Stimulated activated CD8-positive, alpha-beta memory T cell treated with anti-CD3 and anti-CD28 coated beads, Interleukin-15, amount 100 ng/mL, for 1 hour (primary cell): ENCODE data around the gene ZMYM1.
"Not testable (repeated sequence)": the region's sequence is repeated elsewhere in the genome, so short reads cannot be mapped to it uniquely, and the experiment has no call there.

Experiments used
- DNase-seq: peaks from one replicate; pipeline ENCODE4 v3.0.0-alpha.2; 2020; ENCODE audit warnings: low read depth

ZMYM1 gene

GRCh38 chr1:35076426-35076825 is 2.8 kb upstream of the ZMYM1 start:
- DNase-seq, result not testable (repeated sequence)

- no peak for DNase-seq
Measured at GRCh38 chr1:35080171-35080854, 1.1 kb downstream of the ZMYM1 start.

GRCh38 chr1:35085421-35085820 is 6.2 kb downstream of the ZMYM1 start:
- no peak for DNase-seq

- DNase-seq, result no peak
Measured at GRCh38 chr1:35097224-35097623, 18.0 kb downstream of the ZMYM1 start.

- DNase-seq, result no peak
Measured at GRCh38 chr1:35111106-35111505, 31.9 kb downstream of the ZMYM1 start.

- no peak for DNase-seq
Measured at GRCh38 chr1:35112668-35113067, 33.5 kb downstream of the ZMYM1 start.

DNA sequence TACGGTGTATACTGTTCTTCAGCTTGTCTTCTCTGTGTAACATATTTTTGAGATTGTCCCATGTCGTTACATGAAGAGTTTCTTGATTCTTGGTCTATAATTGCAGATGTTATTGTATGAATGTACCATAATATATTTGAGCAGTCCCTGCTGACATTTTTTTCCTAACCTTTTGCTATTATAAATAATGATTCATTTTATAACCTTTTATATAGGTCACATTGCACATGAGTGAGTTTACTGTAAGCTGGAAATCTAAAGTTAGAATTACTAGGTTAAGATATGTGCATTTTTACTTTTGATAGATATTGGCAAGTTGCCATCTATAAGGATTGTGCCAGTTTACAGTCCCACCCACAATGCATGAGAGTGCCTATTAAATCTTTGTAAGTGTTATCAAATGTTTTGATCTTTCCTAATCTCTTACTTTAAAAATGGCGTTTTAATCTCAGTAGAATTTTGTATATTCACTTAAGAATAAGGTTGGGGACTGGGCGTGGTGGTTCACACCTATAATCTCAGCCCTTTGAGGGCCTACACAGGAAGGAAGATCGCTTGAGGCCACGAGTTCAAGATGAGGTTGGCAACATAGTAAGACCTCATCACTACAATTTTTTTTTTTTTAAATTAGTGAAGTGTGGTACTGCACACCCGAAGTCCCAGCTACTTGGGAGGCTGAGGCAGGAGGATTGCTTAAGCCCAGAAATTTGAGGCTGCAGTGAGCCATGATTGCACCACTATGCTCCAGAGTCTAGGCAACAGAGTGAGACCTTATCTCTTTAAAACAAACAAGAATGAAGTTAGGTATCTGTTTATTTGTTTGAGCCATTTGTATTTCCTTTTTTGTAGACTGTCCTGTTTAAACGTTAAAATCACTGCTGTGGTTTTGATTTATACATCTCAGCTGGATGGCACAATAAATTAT is 36.5 kb downstream of the ZMYM1 start:
- no peak for DNase-seq

DNA sequence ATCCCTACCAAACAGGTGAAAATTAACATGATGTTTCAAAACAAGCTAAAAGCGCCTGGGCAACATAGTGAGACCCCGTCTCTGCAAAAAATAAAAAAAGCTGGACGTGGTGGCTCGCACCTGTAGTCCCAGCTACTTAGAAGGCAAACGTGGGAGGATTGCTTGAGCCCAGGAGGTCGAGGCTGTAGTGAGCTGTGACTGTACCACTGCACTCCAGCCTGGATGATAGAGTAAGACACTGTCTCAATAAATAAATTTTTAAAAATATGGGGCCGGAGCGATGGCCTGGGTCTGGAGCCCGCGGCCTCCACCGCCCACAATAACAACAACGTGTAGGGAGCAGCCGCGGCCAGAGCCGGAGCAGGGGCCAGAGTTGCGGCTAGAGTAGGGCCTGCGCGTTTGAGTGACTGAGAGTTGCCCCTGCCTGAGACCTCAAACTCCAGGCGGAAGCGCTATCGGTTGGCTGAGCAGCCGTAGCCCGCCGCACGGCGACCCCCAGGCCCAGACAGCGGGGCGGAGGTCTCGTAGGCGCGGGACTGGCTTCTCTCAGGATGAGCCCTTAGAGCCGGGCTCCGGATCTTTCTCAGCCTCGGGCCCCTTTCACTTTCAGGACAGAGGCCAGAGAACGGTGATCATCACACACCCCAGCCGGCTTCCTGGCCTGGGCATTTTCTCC is 41.4 kb downstream of the ZMYM1 start:
- DNase-seq, result no peak

DNA sequence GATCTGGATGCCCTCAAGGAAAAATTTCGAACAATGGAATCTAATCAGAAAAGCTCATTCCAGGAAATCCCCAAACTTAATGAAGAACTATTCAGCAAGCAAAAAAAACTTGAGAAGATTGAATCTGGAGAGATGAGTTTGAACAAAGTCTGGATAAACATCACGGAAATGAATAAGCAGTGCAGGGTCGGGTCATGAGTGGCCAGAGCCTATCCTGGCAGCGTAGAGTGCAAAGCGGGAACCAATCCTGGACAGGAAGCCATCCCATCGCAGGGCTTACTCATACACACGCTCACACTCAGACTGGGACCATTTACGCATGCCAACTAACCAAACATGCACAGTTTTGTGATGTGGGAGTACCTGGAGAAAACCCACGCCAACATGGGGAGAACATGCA is 43.1 kb downstream of the ZMYM1 start:
- no peak for DNase-seq

- DNase-seq, result no peak
Measured at GRCh38 chr1:35126546-35126945, 47.4 kb downstream of the ZMYM1 start.

GRCh38 chr1:35129080-35129479 is 49.9 kb downstream of the ZMYM1 start:
- no peak for DNase-seq

DNA sequence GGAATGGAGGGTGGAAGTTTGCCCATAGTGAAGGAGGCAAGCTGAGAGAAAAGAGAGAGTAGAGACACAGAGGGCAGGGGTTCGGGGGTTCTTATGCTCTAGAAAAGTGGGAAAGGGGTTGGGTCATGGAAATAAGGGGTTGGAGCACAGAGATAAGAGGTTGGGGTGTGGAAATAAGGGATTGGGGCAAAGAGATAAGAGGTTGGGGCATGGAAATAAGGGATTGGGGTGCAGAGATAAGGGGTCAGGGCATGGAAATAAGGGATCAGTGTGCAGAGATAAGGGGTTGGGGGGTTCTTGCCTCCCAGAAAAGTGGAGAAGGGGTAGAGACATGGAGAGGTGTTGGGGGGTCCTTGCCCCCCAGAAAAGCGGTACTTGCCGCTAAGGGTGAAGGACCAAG is 57.6 kb downstream of the ZMYM1 start:
- DNase-seq, result no peak

- not testable (repeated sequence) for DNase-seq
Measured at GRCh38 chr1:35137590-35137989, 58.4 kb downstream of the ZMYM1 start.

DNA sequence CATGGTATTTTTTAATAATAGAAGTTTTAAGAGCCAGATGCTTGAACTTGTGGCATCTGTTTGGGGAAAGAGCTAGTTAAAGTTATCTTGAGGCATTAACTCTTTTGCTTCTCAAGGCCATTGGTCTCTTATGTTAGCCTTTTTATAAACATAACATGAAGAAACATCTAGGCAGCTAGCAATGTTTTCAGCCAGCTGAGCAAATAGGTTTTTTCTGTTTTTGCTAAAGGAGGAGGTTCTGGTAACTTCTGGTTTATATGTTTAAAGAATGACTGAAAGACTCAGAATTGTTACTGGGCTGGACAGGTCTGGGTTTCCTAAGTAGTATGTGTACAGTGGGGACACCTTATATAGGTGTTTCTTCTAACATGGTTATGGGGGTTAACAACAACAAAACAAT is 63.1 kb downstream of the ZMYM1 start:
- DNase-seq, result not testable (repeated sequence)

DNA sequence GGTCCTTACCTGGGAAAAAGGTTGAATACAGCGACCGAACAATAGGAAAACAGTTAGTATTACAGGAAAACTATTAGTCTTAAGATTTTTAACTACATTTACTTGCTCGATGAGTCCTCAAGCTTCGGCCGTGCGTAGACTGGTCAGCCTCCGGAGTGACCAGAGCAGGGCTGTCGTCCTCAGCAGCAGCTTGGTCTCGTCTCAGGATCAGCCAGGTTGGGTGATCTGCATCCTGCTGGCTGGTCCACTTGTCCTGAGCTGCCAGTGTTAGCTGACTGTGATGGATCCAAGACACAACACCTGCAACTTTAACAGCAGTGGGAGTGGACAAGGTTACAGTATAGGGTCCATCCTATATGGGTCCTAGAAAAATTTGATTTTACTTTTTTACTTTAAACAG is 63.5 kb downstream of the ZMYM1 start:
- not testable (repeated sequence) for DNase-seq

DNA sequence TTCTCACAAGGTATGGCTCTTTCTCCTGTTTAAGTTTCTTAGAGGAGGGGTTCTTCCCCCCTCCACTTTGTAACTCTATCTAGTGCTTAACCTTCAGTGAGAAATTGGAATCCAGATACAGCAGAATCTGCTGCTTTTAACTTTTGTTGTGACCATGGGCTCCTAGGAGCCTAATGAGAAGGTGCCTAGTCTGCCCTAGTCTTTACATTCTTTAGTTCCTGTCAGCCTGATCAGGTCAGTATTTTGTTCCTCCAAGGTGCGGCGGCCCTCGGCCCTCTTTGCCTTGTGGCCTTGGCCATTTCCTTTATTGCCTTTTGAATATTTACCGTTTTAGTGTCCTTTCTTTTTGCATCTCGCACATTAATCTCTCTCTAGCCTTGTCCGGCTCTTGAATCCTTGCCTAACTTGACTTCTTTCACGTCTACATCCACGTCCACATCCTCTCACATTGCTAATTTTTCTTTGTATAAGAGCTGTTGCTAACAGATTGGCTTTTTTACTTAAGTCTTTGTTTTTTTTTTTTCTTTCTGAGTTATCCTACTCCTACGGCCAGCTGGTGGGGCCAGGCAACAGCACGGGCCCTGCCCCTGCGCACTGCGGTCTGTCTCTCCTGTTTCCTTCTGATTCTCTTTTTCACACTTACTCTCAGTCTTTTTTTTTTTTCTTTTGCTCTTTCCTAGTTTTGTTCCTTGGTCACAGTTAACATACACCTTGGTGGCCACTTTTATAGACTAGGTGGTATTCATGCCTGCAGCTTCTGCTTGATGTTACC is 64.7 kb downstream of the ZMYM1 start:
- no peak for DNase-seq

- not testable (repeated sequence) for DNase-seq
Measured at GRCh38 chr1:35145892-35146549, 66.8 kb downstream of the ZMYM1 start.

DNA sequence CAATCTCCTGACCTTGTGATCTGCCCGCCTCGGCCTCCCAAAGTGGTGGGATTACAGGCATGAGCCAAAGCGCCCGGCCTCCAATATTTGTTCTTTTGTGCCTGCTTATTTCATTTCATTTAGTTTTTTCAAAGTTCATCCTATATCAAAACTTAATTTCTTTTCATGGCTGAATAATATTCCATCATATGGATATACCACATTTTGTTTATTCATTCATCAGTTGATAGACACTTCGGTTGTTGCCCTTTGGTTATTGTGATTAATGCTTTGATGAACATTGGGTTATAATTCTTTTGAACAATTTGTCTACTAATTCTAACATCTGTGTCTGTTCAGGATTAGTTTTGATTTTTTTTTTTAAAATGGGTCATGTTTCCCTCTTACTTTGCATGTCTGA is 72.0 kb downstream of the ZMYM1 start:
- no peak for DNase-seq

- DNase-seq, result no peak
Measured at GRCh38 chr1:35164893-35165292, 85.7 kb downstream of the ZMYM1 start.
